ENCODE results near the gene NDUFC2.
"Not testable (repeated sequence)": the region's sequence is repeated elsewhere in the genome, so short reads cannot be mapped to it uniquely, and the experiment has no call there.

Gene NDUFC2

GRCh38 chr11:78049348-78049747, 30.3 kb downstream of the NDUFC2 start:
- DNase-seq (ENCODE audit: low spot score) = no peak
- TF ChIP-seq CTCF (IDR thresholded peaks at IDR 0.05; ENCODE audit: extremely low read depth, missing control alignments) = no peak

- TF ChIP-seq CTCF (IDR thresholded peaks at IDR 0.05; ENCODE audit: extremely low read depth, missing control alignments) = no peak
- DNase-seq (ENCODE audit: low spot score) = no peak
Measured at GRCh38 chr11:78048561-78048960, 31.1 kb downstream of the NDUFC2 start.

GRCh38 chr11:78046486-78046854, 33.2 kb downstream of the NDUFC2 start:
- DNase-seq (ENCODE audit: low spot score) = no peak

DNA sequence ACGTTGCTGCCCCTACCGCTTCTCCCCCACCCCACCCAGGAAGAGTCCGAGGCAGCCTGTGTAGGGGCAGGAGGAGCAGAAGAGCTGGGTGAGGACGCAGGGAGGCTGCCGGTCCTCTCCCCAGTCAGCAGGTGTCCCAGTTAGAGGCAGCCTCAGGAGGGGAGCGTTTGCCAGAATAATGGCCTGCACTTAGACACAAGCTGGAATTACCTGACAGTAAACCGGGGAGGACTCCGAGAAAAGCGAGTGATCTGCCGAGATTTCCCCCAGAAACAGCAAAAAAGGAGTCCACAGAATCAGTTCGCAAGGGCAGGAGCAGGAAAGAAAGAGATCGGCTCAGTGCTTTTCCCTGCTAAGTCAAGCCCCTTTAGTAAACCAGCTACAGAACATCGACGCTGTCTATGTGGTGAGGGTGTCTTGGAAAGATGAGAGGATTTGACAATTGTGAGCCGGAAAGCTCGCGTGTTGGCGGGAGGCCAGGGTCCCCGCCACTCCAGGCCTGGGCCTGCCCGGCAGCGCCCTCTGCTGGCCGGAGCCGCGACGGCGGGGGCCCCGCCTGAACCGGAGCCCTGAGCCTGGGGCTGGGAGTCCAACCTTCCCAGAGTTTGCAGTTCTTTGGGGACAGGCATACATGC, 33.7 kb downstream of the NDUFC2 start:
- peak; percentile 86 for DNase-seq (ENCODE audit: low spot score)
- TF ChIP-seq CTCF (IDR thresholded peaks at IDR 0.05; ENCODE audit: extremely low read depth, missing control alignments) = peak; percentile 99

More at GRCh38 chr11:78046486-78046854, 33.2 kb downstream of the NDUFC2 start:
- no peak for TF ChIP-seq CTCF (IDR thresholded peaks at IDR 0.05; ENCODE audit: extremely low read depth, missing control alignments)

DNA sequence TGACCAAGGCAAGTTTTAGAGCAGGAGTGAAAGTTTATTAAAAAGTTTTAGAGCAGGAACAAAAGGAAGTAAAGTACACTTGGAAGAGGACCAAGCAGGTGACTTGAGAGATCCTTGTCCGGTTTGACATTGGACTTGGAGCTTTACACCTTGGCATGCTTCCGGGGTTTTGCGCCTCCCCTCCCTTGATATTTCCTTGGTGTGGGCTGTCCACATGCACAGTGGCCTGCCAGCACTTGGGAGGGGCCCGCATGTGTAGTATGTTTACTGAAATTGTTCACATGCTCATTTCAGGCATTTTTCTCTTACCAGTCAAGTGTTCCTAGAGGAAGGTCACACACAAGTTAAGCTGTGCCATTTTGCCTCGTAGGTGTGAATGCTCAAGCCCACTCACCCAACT, 35.0 kb downstream of the NDUFC2 start:
- TF ChIP-seq CTCF (IDR thresholded peaks at IDR 0.05; ENCODE audit: extremely low read depth, missing control alignments) = no peak

GRCh38 chr11:78041843-78042440, 37.7 kb downstream of the NDUFC2 start:
- no peak for TF ChIP-seq CTCF (IDR thresholded peaks at IDR 0.05; ENCODE audit: extremely low read depth, missing control alignments)
- no peak for DNase-seq (ENCODE audit: low spot score)

More for the DNA sequence above, 35.0 kb downstream of the NDUFC2 start:
- DNase-seq (ENCODE audit: low spot score) = no peak

DNA sequence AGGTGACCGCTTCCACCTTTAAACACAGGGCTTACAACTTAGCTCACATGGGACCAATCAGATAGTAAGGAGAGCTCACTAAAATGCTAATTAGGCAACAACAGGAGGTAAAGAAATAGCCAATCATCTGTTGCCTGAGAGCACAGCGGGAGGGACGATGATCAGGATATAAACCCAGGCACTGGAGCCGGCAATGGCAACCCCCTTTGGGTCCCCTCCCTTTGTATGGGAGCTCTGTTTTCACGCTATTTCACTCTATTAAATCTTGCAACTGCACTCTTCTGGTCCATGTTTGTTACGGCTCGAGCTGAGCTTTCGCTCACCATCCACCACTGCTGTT, 38.3 kb downstream of the NDUFC2 start:
- DNase-seq (ENCODE audit: low spot score) = not testable (repeated sequence)
